ENCODE results near the gene DBNDD1. TPM values are rescaled to one million over a fixed set of nuclear protein-coding genes. Genes with fewer than 3 reads are reported as not detected.

The DBNDD1 gene
- total RNA-seq, 1 experiment from 2014 or later = 24.6 TPM

- CTCF ChIA-PET = no interaction called here
- DNase-seq (ENCODE audit: low spot score) = no peak
- H3K36me3 ChIP-seq (ENCODE audit: insufficient read depth, low read length, poor library complexity, severe bottlenecking) = no peaks in the 10 kb centered on the region
- no peak overlapping the region for H3K27ac ChIP-seq (ENCODE audit: low read depth, low read length, poor library complexity, severe bottlenecking)
- H3K4me3 ChIP-seq (ENCODE audit: low read depth, low read length, poor library complexity, severe bottlenecking) = no peak overlapping the region
- H3K4me1 ChIP-seq (ENCODE audit: insufficient read depth, low read length, poor library complexity, severe bottlenecking) = peaks cover 15% of the 10 kb centered on the region
- H3K9me3 ChIP-seq (ENCODE audit: low read depth, low read length, poor library complexity, severe bottlenecking) = no peaks in the 10 kb centered on the region
- no TSS peak for BruUV-seq (replicated peaks)
- intact Hi-C loops (cut with micrococcal nuclease; ENCODE audit: unreplicated experiment) = no loop called here
- no peak for TF ChIP-seq EZH2 (IDR thresholded peaks at IDR 0.05; ENCODE audit: borderline replicate concordance, low read depth, low read length, poor library complexity, severe bottlenecking)
- TF ChIP-seq CTCF (conservative IDR thresholded peaks at IDR 0.05; ENCODE audit: low read depth, low read length) = no peak
- no peaks in the 10 kb centered on the region for H3K27me3 ChIP-seq (replicated peaks; ENCODE audit: insufficient read depth, low read depth, low read length, poor library complexity)
- POLR2A ChIA-PET (ENCODE audit: low non-redundant PET) = no interaction called here
These were observed 2.8 kb downstream of the DBNDD1 start for GRCh38 chr16:90016339-90016950.

- intact Hi-C loops (cut with micrococcal nuclease; ENCODE audit: unreplicated experiment) = no loop called here
- Histone ChIP-seq H3K4me1 (ENCODE audit: insufficient read depth, low read length, poor library complexity, severe bottlenecking) (peaks cover 10% of the 10 kb centered on the region), H3K4me3 (ENCODE audit: low read depth, low read length, poor library complexity, severe bottlenecking) (no peak overlapping the region), H3K27ac (ENCODE audit: low read depth, low read length, poor library complexity, severe bottlenecking) (no peak overlapping the region), H3K27me3 (replicated peaks; ENCODE audit: insufficient read depth, low read depth, low read length, poor library complexity) (no peaks in the 10 kb centered on the region), H3K36me3 (ENCODE audit: insufficient read depth, low read length, poor library complexity, severe bottlenecking) (no peaks in the 10 kb centered on the region), H3K9me3 (ENCODE audit: low read depth, low read length, poor library complexity, severe bottlenecking) (no peaks in the 10 kb centered on the region)
- BruUV-seq (replicated peaks) = no TSS peak
- DNase-seq (ENCODE audit: low spot score) = no peak
- ChIA-PET POLR2A (ENCODE audit: low non-redundant PET) (no interaction called here), CTCF (no interaction called here)
- TF ChIP-seq CTCF (conservative IDR thresholded peaks at IDR 0.05; ENCODE audit: low read depth, low read length) (no peak), EZH2 (IDR thresholded peaks at IDR 0.05; ENCODE audit: borderline replicate concordance, low read depth, low read length, poor library complexity, severe bottlenecking) (no peak)
These were observed 3.5 kb downstream of the DBNDD1 start for GRCh38 chr16:90015586-90016338.

DNA sequence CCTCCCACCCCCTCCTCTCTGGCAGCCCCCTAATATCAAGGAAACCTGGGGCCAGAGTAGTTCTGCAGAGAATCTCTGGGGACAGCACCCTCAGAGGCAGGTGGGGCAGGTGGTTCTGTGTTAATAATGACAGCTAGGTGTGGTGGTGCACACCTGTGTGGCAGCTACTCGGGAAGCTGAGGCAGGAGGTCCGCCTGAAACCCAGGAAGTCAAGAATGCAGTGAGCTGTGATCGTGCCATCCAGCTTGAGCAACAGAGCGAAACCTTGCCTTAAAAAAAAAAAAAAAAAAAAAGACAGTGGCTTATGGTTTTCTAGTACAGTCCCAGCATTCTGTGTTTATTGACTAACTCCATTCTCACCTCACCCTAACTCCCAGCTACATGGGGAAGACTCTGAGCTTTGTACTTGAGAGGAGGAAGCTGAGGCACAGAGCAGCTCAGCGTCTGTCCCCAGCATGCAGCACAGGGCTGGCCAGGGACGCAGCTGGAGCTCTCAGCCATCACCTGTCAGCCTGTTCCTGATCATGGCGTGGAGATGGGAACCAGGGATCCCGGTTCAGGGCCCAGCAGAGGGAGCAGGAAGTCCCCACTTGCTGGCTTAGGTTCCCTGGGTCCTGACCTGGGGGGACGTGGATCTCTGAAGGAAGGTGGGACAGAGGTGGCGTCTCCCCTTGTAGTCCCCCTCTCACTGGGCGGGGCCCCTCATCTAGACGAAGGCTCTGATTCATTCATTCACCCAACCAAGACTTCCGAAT, 6.1 kb downstream of the DBNDD1 start:
- no peak for TF ChIP-seq EZH2 (IDR thresholded peaks at IDR 0.05; ENCODE audit: borderline replicate concordance, low read depth, low read length, poor library complexity, severe bottlenecking)
- no peak for TF ChIP-seq CTCF (conservative IDR thresholded peaks at IDR 0.05; ENCODE audit: low read depth, low read length)
- no peaks in the 10 kb centered on the region for H3K36me3 ChIP-seq (ENCODE audit: insufficient read depth, low read length, poor library complexity, severe bottlenecking)
- ChIA-PET CTCF (no interaction called here), POLR2A (ENCODE audit: low non-redundant PET) (no interaction called here)
- no peak overlapping the region for H3K27ac ChIP-seq (ENCODE audit: low read depth, low read length, poor library complexity, severe bottlenecking)
- H3K4me1 ChIP-seq (ENCODE audit: insufficient read depth, low read length, poor library complexity, severe bottlenecking) = no peaks in the 10 kb centered on the region
- no peaks in the 10 kb centered on the region for H3K27me3 ChIP-seq (replicated peaks; ENCODE audit: insufficient read depth, low read depth, low read length, poor library complexity)
- no TSS peak for BruUV-seq (replicated peaks)
- intact Hi-C loops (cut with micrococcal nuclease; ENCODE audit: unreplicated experiment) = no loop called here
- DNase-seq (ENCODE audit: low spot score) = no peak
- no peaks in the 10 kb centered on the region for H3K9me3 ChIP-seq (ENCODE audit: low read depth, low read length, poor library complexity, severe bottlenecking)
- no peak overlapping the region for H3K4me3 ChIP-seq (ENCODE audit: low read depth, low read length, poor library complexity, severe bottlenecking)
